HepG2 (cell line): ENCODE data around the gene PDE4C. TPM values are rescaled to one million over a fixed set of nuclear protein-coding genes. Genes with fewer than 3 reads are reported as not detected.

ENCODE experiments used
- CSRNP2 ChIP-seq: sonication (generic); formaldehyde crosslinking; conservative IDR thresholded peaks from 2 replicates; pipeline ENCODE4 v1.8.0; 2022; ENCODE audit warnings: low read depth, missing genetic modification reagents
- DPF2 ChIP-seq: sonication (generic); formaldehyde crosslinking; IDR thresholded peaks from 2 replicates; pipeline ENCODE4 v1.4.0; 2020; ENCODE audit warnings: mild to moderate bottlenecking, low read depth, missing genetic modification reagents, borderline replicate concordance
- HNF4G ChIP-seq, 2 experiments: sonication (generic) in 1 of 2; formaldehyde crosslinking in 1 of 2; IDR thresholded peaks; 2 replicates each; pipeline versions ENCODE4 v1.4.0 to v1.6.1; 2011 to 2020; ENCODE audit warnings: borderline replicate concordance in 2 of 2, low read depth in 2 of 2, mild to moderate bottlenecking in 2 of 2, low read length in 1 of 2, missing genetic modification reagents in 1 of 2, moderate library complexity in 1 of 2
- HNRNPLL ChIP-seq: fragments of 200-400 bp; formaldehyde crosslinking; IDR thresholded peaks from 2 replicates; pipeline ENCODE4 v1.6.1; 2017; ENCODE audit warnings: mild to moderate bottlenecking, low read depth, low read length; ENCODE audit not compliant: poor library complexity, severe bottlenecking
- PAX8 ChIP-seq: sonication (generic); formaldehyde crosslinking; IDR thresholded peaks from 2 replicates; pipeline ENCODE4 v1.8.0; 2022; ENCODE audit warnings: mild to moderate bottlenecking, missing genetic modification reagents, borderline replicate concordance
- TBX2 ChIP-seq: sonication (generic); formaldehyde crosslinking; IDR thresholded peaks from 2 replicates; pipeline ENCODE4 v1.5.0; 2020; ENCODE audit warnings: missing genetic modification reagents, mild to moderate bottlenecking, borderline replicate concordance
- ZBTB34 ChIP-seq: sonication (generic); formaldehyde crosslinking; IDR thresholded peaks from 2 replicates; pipeline ENCODE4 v1.8.0; 2022; ENCODE audit warnings: mild to moderate bottlenecking, missing genetic modification reagents
- ZFYVE20 ChIP-seq: sonication (generic); formaldehyde crosslinking; IDR thresholded peaks from 2 replicates; pipeline ENCODE4 v1.8.0; 2023; ENCODE audit warnings: low read depth, mild to moderate bottlenecking, moderate library complexity, missing genetic modification reagents, borderline replicate concordance
- ZNF121 ChIP-seq: sonication (generic); formaldehyde crosslinking; IDR thresholded peaks from 2 replicates; pipeline ENCODE4 v1.5.0; 2020; ENCODE audit warnings: mild to moderate bottlenecking, missing genetic modification reagents
- ZNF367 ChIP-seq: sonication (generic); formaldehyde crosslinking; IDR thresholded peaks from 2 replicates; pipeline ENCODE4 v1.4.0; 2020; ENCODE audit warnings: missing genetic modification reagents, borderline replicate concordance
- ZNF44 ChIP-seq: sonication (generic); formaldehyde crosslinking; IDR thresholded peaks from 2 replicates; pipeline ENCODE4 v1.5.1; 2020; ENCODE audit warnings: mild to moderate bottlenecking, missing genetic modification reagents
- ZNF614 ChIP-seq: IDR thresholded peaks from 2 replicates; pipeline ENCODE4 v1.6.1; 2018; ENCODE audit warnings: missing biosample characterization, missing genetic modification reagents, inconsistent platforms, borderline replicate concordance
- ZNF83 ChIP-seq: sonication (generic); formaldehyde crosslinking; IDR thresholded peaks from 2 replicates; pipeline ENCODE4 v1.4.0; 2020; ENCODE audit warnings: missing genetic modification reagents, mild to moderate bottlenecking, borderline replicate concordance
- ZNF850 ChIP-seq: sonication (generic); formaldehyde crosslinking; conservative IDR thresholded peaks from 2 replicates; pipeline ENCODE4 v1.9.0; 2021; ENCODE audit warnings: mild to moderate bottlenecking, missing genetic modification reagents
- polyA plus RNA-seq, 8 experiments: library from polyadenylated mRNA; depleted of rRNA in 3 of 8; stranded (reverse) in 7 of 8; unstranded in 1 of 8; fragments of >200 nt; fragmentation: Illumina TruSeq in 4 of 8; extraction: Trizol in 4 of 8; gene quantifications; 2 replicates each; pipeline versions ENCODE4 v1.2.1 to v1.2.3, GENCODE V29; 2011 to 2016; ENCODE audit warnings: low read depth in 4 of 8, missing spikeins in 1 of 8, mixed read lengths in 1 of 8; ENCODE audit not compliant: insufficient read depth in 1 of 8
- total RNA-seq, 5 experiments: library from RNA; depleted of rRNA; stranded (reverse); fragments of >200 nt; fragmentation: Illumina TruSeq; extraction: Trizol; gene quantifications; 2 replicates each; pipeline ENCODE4 v1.2.3, GENCODE V29; 2016; ENCODE audit warnings: low read depth in 1 of 5
- TF ChIP-seq, protein P1 (sequence below): sonication (generic); formaldehyde crosslinking; IDR thresholded peaks from 2 replicates; pipeline ENCODE4 v1.4.0; 2020; ENCODE audit warnings: missing genetic modification reagents; ENCODE audit errors: not compliant biosample characterization
- TF ChIP-seq, protein P2 (sequence below): sonication (generic); formaldehyde crosslinking; IDR thresholded peaks from 2 replicates; pipeline ENCODE4 v1.5.0; 2020; ENCODE audit warnings: missing genetic modification reagents
- TF ChIP-seq, protein P3 (sequence below): sonication (generic); formaldehyde crosslinking; IDR thresholded peaks from 2 replicates; pipeline ENCODE4 v1.5.0; 2020; ENCODE audit warnings: missing genetic modification reagents, mild to moderate bottlenecking, borderline replicate concordance
- TF ChIP-seq, protein P4 (sequence below): sonication (generic); formaldehyde crosslinking; IDR thresholded peaks from 2 replicates; pipeline ENCODE4 v1.4.0; 2020; ENCODE audit warnings: missing genetic modification reagents
- TF ChIP-seq, protein P5 (sequence below): sonication (generic); formaldehyde crosslinking; IDR thresholded peaks from 2 replicates; pipeline ENCODE4 v1.4.0; 2020; ENCODE audit warnings: missing genetic modification reagents

Gene PDE4C
- total and polyA plus RNA-seq, 2 of the 13 experiments (the other 11 are each of a cell fraction or from before 2014, with no cell fraction given): 1.4 to 14.0 TPM

- no peak for TF ChIP-seq CSRNP2 (CRISPR knock-in tag)
- no peak for TF ChIP-seq ZBTB34 (CRISPR knock-in tag)
- no peak for TF ChIP-seq PAX8
- no peak for TF ChIP-seq DPF2 (CRISPR knock-in tag)
- no peak for TF ChIP-seq ZNF850 (CRISPR knock-in tag)
- TF ChIP-seq HNRNPLL: peak; percentile 85
- TF ChIP-seq, protein P1, sequence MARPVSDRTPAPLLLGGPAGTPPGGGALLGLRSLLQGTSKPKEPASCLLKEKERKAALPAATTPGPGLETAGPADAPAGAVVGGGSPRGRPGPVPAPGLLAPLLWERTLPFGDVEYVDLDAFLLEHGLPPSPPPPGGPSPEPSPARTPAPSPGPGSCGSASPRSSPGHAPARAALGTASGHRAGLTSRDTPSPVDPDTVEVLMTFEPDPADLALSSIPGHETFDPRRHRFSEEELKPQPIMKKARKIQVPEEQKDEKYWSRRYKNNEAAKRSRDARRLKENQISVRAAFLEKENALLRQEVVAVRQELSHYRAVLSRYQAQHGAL (CRISPR knock-in tag): no peak
- TF ChIP-seq, protein P2, sequence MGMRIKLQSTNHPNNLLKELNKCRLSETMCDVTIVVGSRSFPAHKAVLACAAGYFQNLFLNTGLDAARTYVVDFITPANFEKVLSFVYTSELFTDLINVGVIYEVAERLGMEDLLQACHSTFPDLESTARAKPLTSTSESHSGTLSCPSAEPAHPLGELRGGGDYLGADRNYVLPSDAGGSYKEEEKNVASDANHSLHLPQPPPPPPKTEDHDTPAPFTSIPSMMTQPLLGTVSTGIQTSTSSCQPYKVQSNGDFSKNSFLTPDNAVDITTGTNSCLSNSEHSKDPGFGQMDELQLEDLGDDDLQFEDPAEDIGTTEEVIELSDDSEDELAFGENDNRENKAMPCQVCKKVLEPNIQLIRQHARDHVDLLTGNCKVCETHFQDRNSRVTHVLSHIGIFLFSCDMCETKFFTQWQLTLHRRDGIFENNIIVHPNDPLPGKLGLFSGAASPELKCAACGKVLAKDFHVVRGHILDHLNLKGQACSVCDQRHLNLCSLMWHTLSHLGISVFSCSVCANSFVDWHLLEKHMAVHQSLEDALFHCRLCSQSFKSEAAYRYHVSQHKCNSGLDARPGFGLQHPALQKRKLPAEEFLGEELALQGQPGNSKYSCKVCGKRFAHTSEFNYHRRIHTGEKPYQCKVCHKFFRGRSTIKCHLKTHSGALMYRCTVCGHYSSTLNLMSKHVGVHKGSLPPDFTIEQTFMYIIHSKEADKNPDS (CRISPR knock-in tag): no peak
- TF ChIP-seq, protein P3, sequence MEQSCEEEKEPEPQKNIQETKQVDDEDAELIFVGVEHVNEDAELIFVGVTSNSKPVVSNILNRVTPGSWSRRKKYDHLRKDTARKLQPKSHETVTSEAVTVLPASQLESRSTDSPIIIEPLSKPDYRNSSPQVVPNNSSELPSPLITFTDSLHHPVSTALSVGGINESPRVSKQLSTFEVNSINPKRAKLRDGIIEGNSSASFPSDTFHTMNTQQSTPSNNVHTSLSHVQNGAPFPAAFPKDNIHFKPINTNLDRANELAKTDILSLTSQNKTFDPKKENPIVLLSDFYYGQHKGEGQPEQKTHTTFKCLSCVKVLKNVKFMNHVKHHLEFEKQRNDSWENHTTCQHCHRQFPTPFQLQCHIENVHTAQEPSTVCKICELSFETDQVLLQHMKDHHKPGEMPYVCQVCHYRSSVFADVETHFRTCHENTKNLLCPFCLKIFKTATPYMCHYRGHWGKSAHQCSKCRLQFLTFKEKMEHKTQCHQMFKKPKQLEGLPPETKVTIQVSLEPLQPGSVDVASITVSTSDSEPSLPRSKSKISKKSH (CRISPR knock-in tag): no peak
- no peak for TF ChIP-seq ZNF367 (CRISPR knock-in tag)
- TF ChIP-seq, protein P4, sequence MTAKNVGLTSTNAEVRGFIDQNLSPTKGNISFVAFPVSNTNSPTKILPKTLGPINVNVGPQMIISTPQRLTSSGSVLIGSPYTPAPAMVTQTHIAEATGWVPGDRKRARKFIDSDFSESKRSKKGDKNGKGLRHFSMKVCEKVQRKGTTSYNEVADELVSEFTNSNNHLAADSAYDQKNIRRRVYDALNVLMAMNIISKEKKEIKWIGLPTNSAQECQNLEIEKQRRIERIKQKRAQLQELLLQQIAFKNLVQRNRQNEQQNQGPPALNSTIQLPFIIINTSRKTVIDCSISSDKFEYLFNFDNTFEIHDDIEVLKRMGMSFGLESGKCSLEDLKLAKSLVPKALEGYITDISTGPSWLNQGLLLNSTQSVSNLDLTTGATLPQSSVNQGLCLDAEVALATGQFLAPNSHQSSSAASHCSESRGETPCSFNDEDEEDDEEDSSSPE: peak; percentile 31; the same call in 1 of the 2 replicates
- TF ChIP-seq, protein P5, sequence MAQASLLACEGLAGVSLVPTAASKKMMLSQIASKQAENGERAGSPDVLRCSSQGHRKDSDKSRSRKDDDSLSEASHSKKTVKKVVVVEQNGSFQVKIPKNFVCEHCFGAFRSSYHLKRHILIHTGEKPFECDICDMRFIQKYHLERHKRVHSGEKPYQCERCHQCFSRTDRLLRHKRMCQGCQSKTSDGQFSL (CRISPR knock-in tag): no peak
- TF ChIP-seq TBX2 (CRISPR knock-in tag): peak; percentile 71
- no peak for TF ChIP-seq ZFYVE20 (CRISPR knock-in tag)
- TF ChIP-seq ZNF44 (CRISPR knock-in tag): no peak
- peak; percentile 19; the same call in 1 of the 2 replicates for TF ChIP-seq ZNF614 (CRISPR knock-in tag)
- TF ChIP-seq ZNF83 (CRISPR knock-in tag): no peak
- TF ChIP-seq ZNF121 (CRISPR knock-in tag): no peak
- no peak for TF ChIP-seq HNF4G (IDR thresholded peaks at IDR 0.05; ENCODE audit: borderline replicate concordance, low read depth, low read length)
- TF ChIP-seq HNF4G (CRISPR knock-in tag; IDR thresholded peaks at IDR 0.05; ENCODE audit: borderline replicate concordance, low read depth): no peak
These were observed 22.3 kb downstream of the PDE4C start, which contains the start of gene RAB3A (continued) for GRCh38 chr19:18203863-18204393.
